GM08714 (cell line): ENCODE measurements around the gene SFT2D3.

Source experiments
- H3K4me3 ChIP-seq: fragments of 200-500 bp; sonication (Bioruptor generic); 2 replicates; pipeline ENCODE4 v1.5.1; 2014; ENCODE audit warnings: mild to moderate bottlenecking, low read length, inconsistent platforms
- ZNF274 ChIP-seq: IDR thresholded peaks from 2 replicates; pipeline ENCODE4 v1.6.1; 2012; ENCODE audit warnings: mild to moderate bottlenecking, low read depth, low read length

The SFT2D3 gene

DNA sequence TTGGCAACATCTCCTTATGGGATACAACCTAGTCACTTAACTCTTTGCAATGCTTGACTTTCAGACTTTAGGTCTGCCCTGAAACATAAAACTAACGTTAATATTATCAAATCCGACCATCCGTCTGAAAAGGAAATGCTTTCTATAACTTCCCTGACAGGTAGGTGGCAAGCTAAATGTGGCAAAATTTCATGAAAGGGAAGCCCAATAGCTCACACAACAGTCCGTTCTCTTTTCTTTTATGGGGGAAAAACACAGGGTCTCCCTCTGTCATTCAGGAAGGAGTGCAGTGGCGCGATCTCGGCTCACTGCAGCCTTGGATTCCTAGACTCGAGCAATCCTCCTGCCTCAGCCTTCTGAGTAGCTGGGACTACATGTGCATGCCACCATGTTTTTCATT lies 52.9 kb downstream of the SFT2D3 start:
- no peak overlapping the region for H3K4me3 ChIP-seq
- no peak for TF ChIP-seq ZNF274
